HG03108 (cell line): ENCODE data around the gene NODAL.

Experiments used
- ATAC-seq: cut with Tn5 transposase; IDR thresholded peaks from one replicate; pipeline ENCODE4 v1.9.1; 2021; ENCODE audit warnings: moderate library complexity; ENCODE audit not compliant: unreplicated experiment

The NODAL gene

DNA sequence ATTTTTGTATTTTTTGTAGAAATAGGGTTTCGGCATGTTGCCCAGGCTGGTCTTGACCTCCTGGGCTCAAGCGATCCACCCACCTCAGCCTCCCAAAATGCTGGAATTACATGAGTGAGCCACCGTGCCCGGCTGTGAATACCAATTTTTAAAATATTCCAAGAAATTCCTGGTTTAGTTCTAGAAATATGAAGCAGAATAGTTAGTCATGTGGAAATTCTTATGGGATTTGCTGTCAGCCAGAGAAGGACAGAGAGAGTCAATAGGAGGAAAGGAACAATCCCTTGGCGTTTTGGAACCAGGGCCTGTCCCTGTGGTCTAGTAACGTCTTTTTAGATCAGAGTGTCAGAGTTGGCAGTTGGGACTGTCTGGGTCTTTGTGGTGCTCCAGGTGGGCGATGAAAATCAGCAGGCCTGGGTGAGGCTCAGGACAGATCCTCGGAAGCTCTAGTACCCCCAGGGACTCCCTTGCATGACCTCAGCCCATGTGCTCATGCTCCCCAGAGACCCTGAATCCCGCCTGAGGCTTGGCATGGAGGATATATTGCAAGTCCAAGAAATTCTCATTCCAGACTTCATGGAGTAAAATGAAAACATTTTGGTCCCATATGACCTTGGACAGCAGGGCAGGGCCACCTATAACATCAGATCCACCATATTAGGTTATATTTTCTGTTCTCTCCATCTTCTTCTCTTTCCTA lies 7.8 kb downstream of the NODAL start:
- no peak for ATAC-seq

DNA sequence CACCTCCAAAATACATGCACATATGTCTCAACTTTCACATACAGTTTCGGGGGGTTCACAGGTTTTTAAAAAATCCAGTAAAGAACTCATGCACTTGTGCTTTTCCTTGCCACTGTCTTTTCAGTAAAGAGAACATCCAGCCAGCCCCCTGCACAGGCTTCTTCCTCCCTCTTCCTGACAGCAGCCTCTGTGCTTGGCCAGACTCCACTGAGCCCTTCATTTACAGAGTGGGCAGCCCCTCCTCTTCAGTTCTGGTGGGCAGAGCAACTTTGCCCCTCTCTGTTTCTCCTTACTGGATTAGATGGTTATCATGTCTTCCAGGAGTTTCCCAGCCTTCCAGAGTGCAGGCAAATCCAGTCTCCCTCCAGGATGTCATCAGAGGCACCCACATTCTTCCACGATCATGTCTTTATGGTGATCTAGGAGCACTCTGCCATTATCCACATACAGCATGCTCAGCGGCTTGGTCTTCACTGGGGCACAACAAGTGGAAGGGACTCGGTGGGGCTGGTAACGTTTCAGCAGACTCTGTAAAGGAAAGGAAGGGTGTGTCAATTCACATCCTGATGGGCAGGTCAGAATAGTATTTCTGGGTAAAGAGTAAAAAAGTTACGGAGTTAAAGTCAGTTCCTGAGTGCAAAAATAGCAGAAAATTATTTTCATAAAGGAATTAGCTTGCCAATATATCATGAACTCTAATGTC lies 8.8 kb downstream of the NODAL start:
- ATAC-seq, result no peak

DNA sequence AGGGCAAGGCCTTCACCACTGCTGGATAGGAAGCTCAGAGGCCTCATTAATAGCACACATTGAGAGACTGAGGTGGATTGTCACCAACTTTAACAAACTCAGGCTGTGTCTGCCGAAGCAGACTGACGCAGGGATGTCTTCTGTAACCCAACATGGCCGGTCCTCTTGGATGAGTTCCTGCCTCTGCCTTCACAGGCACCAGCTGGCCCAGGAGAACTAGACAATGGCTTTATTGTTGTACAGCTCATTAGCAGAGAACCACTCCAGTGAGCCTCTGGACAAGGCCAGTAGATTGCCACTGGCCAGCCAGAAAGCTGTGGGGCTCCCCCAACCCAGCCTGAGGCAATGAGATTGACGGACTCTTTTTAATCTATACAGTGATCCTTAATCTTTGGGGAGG lies 9.4 kb downstream of the NODAL start:
- no peak for ATAC-seq

DNA sequence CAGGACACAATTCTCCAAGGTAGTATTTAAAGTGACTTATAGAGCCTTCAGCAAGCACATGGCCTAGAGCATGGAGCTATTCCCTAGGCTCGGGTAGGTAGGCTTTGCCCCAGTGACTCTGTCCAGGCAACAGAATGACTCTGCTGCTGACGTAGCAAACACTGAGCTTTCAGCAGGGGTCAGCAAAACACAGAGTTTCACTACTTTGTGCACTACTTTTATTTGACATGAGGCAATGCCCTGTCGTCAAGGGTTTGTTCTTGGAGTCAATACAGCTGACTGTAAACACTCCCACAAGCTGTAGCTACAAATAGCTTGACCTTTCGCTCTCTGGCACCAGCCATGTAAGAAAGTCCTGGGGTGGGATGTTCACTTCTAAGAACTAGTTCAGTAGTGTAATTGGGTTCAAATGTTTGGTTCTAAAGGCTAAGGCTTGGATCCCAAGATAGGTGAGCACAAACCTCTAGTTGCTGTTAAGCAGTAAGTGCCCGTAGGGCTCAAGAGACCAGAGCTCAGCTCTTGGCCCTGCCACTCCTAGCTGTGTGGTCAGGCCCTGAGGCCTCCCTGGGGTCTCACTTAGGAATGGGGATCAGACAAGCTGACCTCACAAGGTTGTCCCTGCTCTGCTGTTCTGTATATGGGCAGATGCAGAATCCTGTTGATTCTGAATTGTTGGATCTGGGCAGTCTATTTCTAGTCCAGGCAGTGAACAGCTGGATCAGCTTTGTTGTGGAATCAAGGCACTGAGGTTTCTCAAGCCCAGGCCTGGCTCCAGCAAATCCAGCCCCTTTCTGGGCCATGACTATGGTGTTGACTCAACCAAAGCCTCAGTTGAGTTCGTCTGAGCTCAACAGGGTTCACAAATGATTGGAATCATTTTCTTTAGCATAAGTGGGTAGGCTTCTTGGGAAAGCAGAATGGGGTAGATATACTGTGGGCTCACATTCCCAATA lies 10.7 kb downstream of the NODAL start:
- no peak for ATAC-seq

DNA sequence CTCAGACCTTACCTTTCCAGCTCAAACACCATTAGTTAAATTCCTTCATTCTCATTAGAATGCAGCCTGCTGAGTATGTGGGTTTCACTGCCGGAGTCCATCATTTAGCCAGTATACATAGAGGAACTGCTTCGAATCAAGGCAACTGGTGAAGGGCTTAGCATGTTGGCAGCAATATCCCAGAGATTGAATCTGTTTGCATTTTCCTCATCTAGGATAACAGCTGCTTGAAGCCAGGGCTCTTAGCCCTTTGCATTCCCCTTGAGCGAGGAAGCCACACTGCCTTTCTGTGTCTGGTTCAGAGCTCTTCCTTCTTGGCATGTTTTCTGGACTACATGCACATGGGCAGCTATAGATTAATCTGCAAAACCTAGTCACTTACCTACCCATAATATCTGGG lies 14.7 kb downstream of the NODAL start:
- no peak for ATAC-seq

GRCh38 chr10:70425096-70425495 lies 16.4 kb downstream of the NODAL start:
- no peak for ATAC-seq

GRCh38 chr10:70424320-70424719 lies 17.2 kb downstream of the NODAL start:
- ATAC-seq, result no peak

GRCh38 chr10:70418713-70419112 lies 22.8 kb downstream of the NODAL start:
- ATAC-seq, result no peak

DNA sequence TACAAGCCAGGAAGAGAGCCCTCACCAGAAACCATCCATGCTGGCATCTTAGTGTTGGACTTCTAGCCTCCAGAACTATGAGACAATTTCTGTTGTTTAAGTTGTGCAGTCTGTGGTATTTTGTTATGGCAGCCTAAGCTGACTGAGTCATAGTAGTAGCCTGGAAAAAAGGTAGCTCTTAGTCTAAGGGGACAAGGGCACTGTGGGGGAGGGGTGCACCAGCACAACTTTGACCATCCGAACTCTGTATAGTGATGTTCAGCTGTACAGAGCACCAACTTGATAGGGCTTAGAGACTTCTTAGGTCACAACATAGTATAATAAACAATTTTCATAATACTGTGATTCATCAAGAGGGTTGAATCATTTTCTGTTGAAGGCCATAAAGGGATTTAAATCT lies 23.3 kb downstream of the NODAL start:
- ATAC-seq, result no peak

GRCh38 chr10:70417568-70417967 lies 23.9 kb downstream of the NODAL start:
- ATAC-seq, result no peak

- ATAC-seq, result no peak
Measured at GRCh38 chr10:70412356-70412755, 29.1 kb downstream of the NODAL start.

DNA sequence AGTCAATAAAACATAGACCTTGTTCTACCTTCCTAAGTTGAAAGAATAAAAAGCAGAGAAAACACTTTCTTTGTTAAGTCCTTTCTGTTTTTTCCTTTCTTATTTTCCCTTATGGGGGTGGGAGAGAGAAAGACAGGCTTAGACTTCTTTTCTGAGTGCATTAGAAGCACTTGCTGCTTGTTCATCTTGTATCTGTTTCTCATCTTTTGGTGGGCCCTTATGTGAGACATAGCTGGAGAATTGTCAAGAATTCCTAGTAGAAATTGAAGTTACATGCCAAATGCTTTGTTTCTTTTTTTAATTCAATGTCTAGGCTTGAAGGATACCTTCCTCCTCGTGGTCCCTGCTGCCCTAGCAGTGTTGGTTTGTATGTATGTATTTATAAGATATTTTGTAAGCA lies 30.9 kb downstream of the NODAL start:
- ATAC-seq, result no peak

DNA sequence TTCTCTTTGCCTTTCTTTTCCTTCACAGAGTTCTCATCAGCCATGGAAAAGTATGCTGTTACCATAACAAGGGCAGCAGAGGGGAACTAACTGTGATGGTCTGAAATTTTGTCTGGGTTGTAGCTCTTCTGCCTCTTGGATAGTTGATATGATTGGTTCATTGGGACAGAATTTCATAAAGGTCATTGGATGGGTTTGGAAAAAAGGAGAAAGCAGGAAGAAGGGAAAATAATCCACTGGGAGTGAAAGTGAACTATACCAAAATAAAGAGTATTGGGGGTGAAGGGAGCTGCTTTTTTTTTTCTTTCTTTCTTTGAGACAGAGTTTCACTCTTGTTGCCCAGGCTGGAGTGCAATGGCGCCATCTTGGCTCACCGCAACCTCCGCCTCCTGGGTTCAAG lies 31.7 kb downstream of the NODAL start:
- ATAC-seq, result no peak

GRCh38 chr10:70405037-70405824 lies 36.2 kb downstream of the NODAL start:
- peak; percentile 43 for ATAC-seq

DNA sequence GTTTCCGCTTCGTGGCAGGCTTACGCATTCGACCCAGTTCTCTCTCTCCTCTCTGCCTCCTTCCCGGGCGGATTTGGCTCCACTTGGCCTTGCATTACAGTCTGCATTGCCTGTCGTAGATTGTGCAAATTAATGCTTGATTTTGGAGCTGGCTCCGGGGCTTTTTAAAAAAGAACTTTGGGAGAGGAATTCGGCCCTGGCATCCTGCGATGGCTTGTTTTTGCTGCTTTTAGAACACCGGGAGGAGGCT lies 36.8 kb downstream of the NODAL start:
- no peak for ATAC-seq

DNA sequence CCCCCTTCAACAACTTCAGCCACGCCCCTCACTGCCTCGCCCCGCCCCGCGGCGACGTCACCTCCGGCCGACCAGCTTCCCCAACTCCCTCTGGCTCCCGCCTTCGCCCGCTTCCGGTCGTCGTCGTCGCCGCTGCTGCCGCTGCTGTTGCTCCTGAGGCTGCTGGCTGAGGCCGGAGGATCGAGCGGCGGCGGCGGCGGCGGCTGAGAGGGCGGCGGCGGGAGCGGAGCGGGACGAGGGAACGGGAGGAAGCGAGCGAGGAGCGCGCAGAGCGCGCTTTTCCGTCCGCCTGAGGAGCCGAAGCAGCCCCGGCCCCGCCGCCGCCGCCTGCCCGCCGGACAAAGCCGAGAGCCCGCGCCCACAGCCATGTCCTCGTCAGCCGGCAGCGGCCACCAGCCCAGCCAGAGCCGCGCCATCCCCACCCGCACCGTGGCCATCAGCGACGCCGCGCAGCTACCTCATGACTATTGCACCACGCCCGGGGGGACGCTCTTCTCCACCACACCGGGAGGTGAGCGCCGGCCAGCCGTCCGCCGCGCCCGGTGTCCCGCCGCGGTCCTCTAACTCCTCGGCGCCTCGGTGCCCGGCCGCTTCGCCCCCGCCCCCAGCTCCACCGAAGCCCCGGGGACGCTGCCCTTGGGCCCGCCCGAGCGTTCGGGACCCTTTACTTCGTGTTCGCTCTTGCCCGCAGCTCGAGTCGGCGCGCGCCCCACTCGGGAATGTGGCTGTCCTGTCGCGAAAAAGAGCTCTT lies 37.3 kb downstream of the NODAL start, which contains the start of gene EIF4EBP2:
TSS of gene EIF4EBP2 (plus strand) at position 110 of the 751 bp plus-strand sequence. CDS start at position 367, 257 bp downstream.
- peak; percentile 82 for ATAC-seq

DNA sequence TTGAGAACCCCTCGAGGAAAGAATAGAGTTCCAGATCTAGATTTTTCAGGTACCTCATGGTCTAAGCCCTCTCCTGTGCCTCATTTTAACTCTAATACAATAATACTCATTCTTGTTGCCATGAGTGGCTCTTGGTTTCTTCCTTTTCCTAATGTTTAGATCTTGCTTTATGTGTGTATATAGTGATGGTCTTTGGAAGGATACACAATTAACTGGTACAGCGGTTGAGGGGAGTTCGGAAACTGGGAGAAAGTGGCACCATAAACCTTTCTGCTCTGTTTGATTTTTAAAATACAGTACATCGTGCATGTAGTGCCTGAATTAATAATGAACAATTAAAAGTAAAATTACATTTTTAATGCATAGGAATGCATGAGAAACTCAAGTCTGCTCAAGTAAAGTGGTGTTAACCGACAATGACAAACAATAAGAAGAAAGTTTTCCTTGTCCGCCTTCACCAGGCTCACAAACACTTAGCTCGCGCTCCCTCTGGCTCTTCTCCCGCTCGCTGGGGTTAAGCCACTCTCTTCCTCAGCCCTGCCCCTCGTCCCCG lies 37.9 kb downstream of the NODAL start:
- ATAC-seq, result peak; percentile 5

GRCh38 chr10:70399177-70399576 lies 42.3 kb downstream of the NODAL start:
- no peak for ATAC-seq

DNA sequence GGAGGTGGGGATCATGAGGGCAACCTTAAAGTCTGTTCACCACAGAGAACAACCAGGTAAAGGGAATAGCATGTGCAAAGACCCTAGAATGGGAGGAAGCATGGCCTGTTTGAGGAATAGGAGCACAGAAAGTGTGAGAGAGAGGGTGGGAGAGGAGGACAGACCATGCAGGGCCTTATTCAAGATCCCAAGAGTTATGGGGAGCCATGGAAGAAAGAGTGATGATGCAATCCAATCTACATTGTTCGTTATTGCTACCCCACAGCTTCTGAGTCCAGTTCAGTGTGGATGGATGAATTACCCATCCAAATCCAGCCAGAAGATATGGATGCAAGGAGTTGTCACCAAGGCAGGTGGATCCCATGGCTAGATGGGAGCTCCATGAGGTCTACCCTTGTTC lies 45.3 kb downstream of the NODAL start:
- ATAC-seq, result no peak

- no peak for ATAC-seq
Measured at GRCh38 chr10:70391654-70392053, 49.8 kb downstream of the NODAL start.
